SK-N-SH (cell line): ENCODE data around the gene SLC22A23. TPM values are rescaled to one million over a fixed set of nuclear protein-coding genes. Genes with fewer than 3 reads are reported as not detected.

Experiments used
- CTCF ChIA-PET: fragments of 300-600, 350-600 bp; formaldehyde crosslinking; extraction: SDS; loops from one replicate; lab custom pipeline; 2021; lab: Yijun Ruan, JAX
- POLR2A ChIA-PET: fragments of 350-600 bp; sonication (Branson Sonifier 250); formaldehyde crosslinking; extraction: SDS; loops from one replicate; lab custom pipeline; 2020; ENCODE audit warnings: antibody characterized with exemption, inconsistent platforms; lab: Yijun Ruan, JAX
- DNase-seq: peaks from one replicate; pipeline ENCODE4 v3.0.0; 2012
- H2AFZ ChIP-seq: fragments of 200-600 bp; sonication (generic); 2 replicates; pipeline ENCODE4 v1.8.1; 2016; ENCODE audit warnings: antibody characterized with exemption, mild to moderate bottlenecking, low read depth
- H3F3A ChIP-seq: fragments of 200-600 bp; sonication (generic); replicated peaks from 2 replicates; pipeline ENCODE3; 2016; ENCODE audit warnings: antibody characterized with exemption, mild to moderate bottlenecking; ENCODE audit not compliant: insufficient read depth
- H3K27ac ChIP-seq, 2 experiments: fragments of 200-500 bp in 1 of 2; fragments of 200-600 bp in 1 of 2; sonication (Bioruptor generic) in 1 of 2; sonication (generic), shearing (Covaris generic) in 1 of 2; 2 replicates each; pipeline versions ENCODE4 v1.5.1 to v1.6.1; 2014 to 2016; ENCODE audit warnings: low read depth in 2 of 2, inconsistent platforms in 1 of 2, low read length in 1 of 2, mild to moderate bottlenecking in 1 of 2, mixed read lengths in 1 of 2
- H3K27me3 ChIP-seq: fragments of 200-600 bp; sonication (generic), shearing (Covaris generic); 2 replicates; pipeline ENCODE4 v1.6.1; 2016; ENCODE audit warnings: mixed run types; ENCODE audit not compliant: insufficient read depth
- H3K36me3 ChIP-seq, 2 experiments: fragments of 200-500 bp in 1 of 2; fragments of 200-600 bp in 1 of 2; sonication (Bioruptor generic) in 1 of 2; sonication (generic) in 1 of 2; replicated peaks in 1 of 2; 2 replicates each; pipeline versions ENCODE3 to v1.5.1; 2014 to 2016; ENCODE audit warnings: low read length in 1 of 2, mild to moderate bottlenecking in 1 of 2; ENCODE audit not compliant: insufficient read depth in 2 of 2, control insufficient read depth in 1 of 2
- H3K4me1 ChIP-seq, 2 experiments: fragments of 200-500 bp in 1 of 2; fragments of 200-600 bp in 1 of 2; sonication (Bioruptor generic) in 1 of 2; sonication (generic), shearing (Covaris generic) in 1 of 2; 2 replicates each; pipeline versions ENCODE4 v1.5.1 to v1.6.1; 2014 to 2016; ENCODE audit warnings: low read depth in 1 of 2, low read length in 1 of 2, mixed run types in 1 of 2; ENCODE audit not compliant: insufficient read depth in 2 of 2, control insufficient read depth in 1 of 2
- H3K4me2 ChIP-seq: fragments of 200-600 bp; sonication (generic), shearing (Covaris generic); 2 replicates; pipeline ENCODE4 v1.6.1; 2017; ENCODE audit warnings: mixed run types
- H3K4me3 ChIP-seq, 2 experiments: fragments of 200-500 bp in 1 of 2; fragments of 200-600 bp in 1 of 2; sonication (Bioruptor generic) in 1 of 2; sonication (generic), shearing (Covaris generic) in 1 of 2; 2 replicates each; pipeline versions ENCODE4 v1.5.1 to v1.8.1; 2014 to 2016; ENCODE audit warnings: low read depth in 2 of 2, inconsistent platforms in 1 of 2, low read length in 1 of 2, mild to moderate bottlenecking in 1 of 2, mixed read lengths in 1 of 2, moderate library complexity in 1 of 2
- H3K79me2 ChIP-seq: fragments of 200-600 bp; sonication (generic); 2 replicates; pipeline ENCODE4 v1.8.1; 2017; ENCODE audit warnings: mild to moderate bottlenecking; ENCODE audit not compliant: insufficient read depth
- H3K9ac ChIP-seq: fragments of 200-600 bp; sonication (generic); 2 replicates; pipeline ENCODE4 v1.6.1; 2017; ENCODE audit warnings: mixed run types
- H3K9me2 ChIP-seq: fragments of 200-600 bp; sonication (generic); 2 replicates; pipeline ENCODE4 v1.6.1; 2017; ENCODE audit warnings: mixed run types
- H3K9me3 ChIP-seq: fragments of 200-600 bp; sonication (generic); 2 replicates; pipeline ENCODE4 v1.6.1; 2017; ENCODE audit warnings: mixed run types, mild to moderate bottlenecking, moderate library complexity
- H4K20me1 ChIP-seq: fragments of 200-600 bp; sonication (generic); 2 replicates; pipeline ENCODE4 v1.6.1; 2017; ENCODE audit warnings: mild to moderate bottlenecking, mixed run types; ENCODE audit not compliant: insufficient read depth
- CHD2 ChIP-seq: fragments of 150-350 bp; IDR thresholded peaks from 2 replicates; pipeline ENCODE4 v1.6.1; 2018; ENCODE audit warnings: low read length; ENCODE audit not compliant: partially characterized antibody
- ELF1 ChIP-seq: IDR thresholded peaks from 2 replicates; pipeline ENCODE4 v1.4.0; 2012
- EP300 ChIP-seq, 2 experiments: IDR thresholded peaks; 2 replicates each; pipeline versions ENCODE4 v1.4.0 to v1.6.1; 2012; ENCODE audit warnings: borderline replicate concordance in 1 of 2, low read depth in 1 of 2, low read length in 1 of 2
- EZH2phosphoT487 ChIP-seq: fragments of 200-600 bp; sonication (generic); IDR thresholded peaks from 2 replicates; pipeline ENCODE4 v1.6.1; 2017; ENCODE audit warnings: low read depth, mixed run types, mild to moderate bottlenecking, antibody characterized with exemption, moderate library complexity, borderline replicate concordance
- FOSL2 ChIP-seq: IDR thresholded peaks from 2 replicates; pipeline ENCODE4 v1.4.0; 2012; ENCODE audit warnings: low read depth, mild to moderate bottlenecking, moderate library complexity, borderline replicate concordance
- GABPA ChIP-seq: IDR thresholded peaks from 2 replicates; pipeline ENCODE4 v1.4.0; 2012; ENCODE audit warnings: low read depth, mild to moderate bottlenecking
- MEF2A ChIP-seq: IDR thresholded peaks from 2 replicates; pipeline ENCODE4 v1.4.0; 2012; ENCODE audit warnings: low read depth, borderline replicate concordance
- MXI1 ChIP-seq: IDR thresholded peaks from 2 replicates; pipeline ENCODE4 v1.6.1; 2012; ENCODE audit warnings: mild to moderate bottlenecking, low read depth, low read length, improper control_type of control experiment
- NFIC ChIP-seq: IDR thresholded peaks from 2 replicates; pipeline ENCODE4 v1.4.0; 2012; ENCODE audit warnings: borderline replicate concordance
- RCOR1 ChIP-seq: fragments of 150-350 bp; IDR thresholded peaks from 2 replicates; pipeline ENCODE4 v1.6.1; 2017; ENCODE audit warnings: antibody characterized with exemption, low read length
- RFX5 ChIP-seq: IDR thresholded peaks from 2 replicates; pipeline ENCODE4 v1.6.1; 2012; ENCODE audit warnings: mild to moderate bottlenecking, improper control_type of control experiment, low read length
- RXRA ChIP-seq: IDR thresholded peaks from 2 replicates; pipeline ENCODE4 v1.4.0; 2012; ENCODE audit warnings: low read depth, mild to moderate bottlenecking, borderline replicate concordance
- TAF1 ChIP-seq: IDR thresholded peaks from 2 replicates; pipeline ENCODE4 v1.6.1; 2012; ENCODE audit warnings: low read depth, mild to moderate bottlenecking, low read length, moderate library complexity, borderline replicate concordance
- TCF12 ChIP-seq: IDR thresholded peaks from 2 replicates; pipeline ENCODE4 v1.4.0; 2012
- TEAD4 ChIP-seq: IDR thresholded peaks from 2 replicates; pipeline ENCODE4 v1.4.0; 2012; ENCODE audit warnings: mild to moderate bottlenecking, borderline replicate concordance; ENCODE audit not compliant: insufficient read depth
- YY1 ChIP-seq: IDR thresholded peaks from 2 replicates; pipeline ENCODE4 v1.4.0; 2012; ENCODE audit warnings: low read depth, mild to moderate bottlenecking
- WGBS: methylation state at CpG from one replicate; pipeline ENCODE4 v1.1.6; 2017; ENCODE audit warnings: low lambda C conversion rate; 5-methylcytosine and 5-hydroxymethylcytosine counted together
- polyA plus RNA-seq, 3 experiments: library from polyadenylated mRNA; depleted of rRNA; stranded (reverse); fragments of >200 nt; gene quantifications; 2 replicates each; pipeline ENCODE4 v1.2.3, GENCODE V29; 2012
- TF ChIP-seq, protein P1 (sequence below): IDR thresholded peaks from 2 replicates; pipeline ENCODE4 v1.6.1; 2012; ENCODE audit warnings: mild to moderate bottlenecking, low read depth, low read length, moderate library complexity
- TF ChIP-seq, protein P2 (sequence below): fragments of 150-350 bp; IDR thresholded peaks from 2 replicates; pipeline ENCODE4 v1.6.1; 2017; ENCODE audit warnings: antibody characterized with exemption, low read length, low read depth, borderline replicate concordance
- TF ChIP-seq, protein P3 (sequence below): IDR thresholded peaks from 2 replicates; pipeline ENCODE4; 2012
- TF ChIP-seq, protein P4 (sequence below): IDR thresholded peaks from 2 replicates; pipeline ENCODE4 v1.4.0; 2012; ENCODE audit warnings: low read depth, borderline replicate concordance

The SLC22A23 gene
- polyA plus RNA-seq, 1 of the 3 experiments (the other 2 are of a cell fraction): not detected

DNA sequence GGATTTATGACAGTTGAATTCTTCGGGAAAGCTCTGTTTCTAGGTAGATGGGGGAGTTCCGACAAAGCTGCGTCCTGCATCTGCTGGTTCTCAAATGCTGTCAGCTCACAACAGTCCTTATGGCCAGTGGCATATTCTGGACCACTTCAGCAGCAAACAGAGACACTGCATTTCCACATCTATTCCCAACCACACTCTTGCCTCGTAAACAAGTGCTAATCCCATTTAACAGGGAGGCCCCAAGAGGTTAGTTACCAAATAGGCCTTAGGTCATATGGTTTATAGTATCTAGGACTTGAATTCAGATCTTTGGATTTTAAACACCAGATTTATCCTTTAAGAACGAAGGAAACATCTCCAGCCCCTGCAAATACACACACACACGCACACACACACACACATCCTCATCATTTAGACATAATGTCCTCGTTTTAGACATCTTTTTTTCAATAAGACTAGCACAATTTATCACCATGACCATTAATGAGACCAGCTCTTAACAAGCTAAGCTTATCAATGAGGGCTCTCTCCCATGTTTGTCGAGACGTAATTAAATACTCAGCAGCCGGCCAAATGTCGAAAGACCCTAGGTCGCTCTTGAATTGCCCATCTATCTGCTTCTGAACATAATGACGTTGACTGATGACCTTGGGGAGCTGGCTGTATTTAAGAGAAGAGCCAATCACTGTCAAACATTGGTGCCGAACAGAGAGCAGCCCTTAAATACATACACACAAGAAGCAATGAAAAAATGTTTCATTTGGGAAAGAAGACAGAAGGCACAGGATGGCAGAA is 113.6 kb downstream of the SLC22A23 start:
- Histone ChIP-seq H3K27me3 (peaks cover 28% of the 10 kb centered on the region; the same call in 1 of the 2 replicates), H3K9ac (no peak overlapping the region), H3K4me3 (no peak overlapping the region), H3K9me2 (no peaks in the 10 kb centered on the region), H3K4me1 (peaks cover 0 to 6% of the 10 kb centered on the region in 2 experiments; a peak in 2 of 4 replicates), H3K79me2 (no peaks in the 10 kb centered on the region), H3K9me3 (no peaks in the 10 kb centered on the region), H3F3A (no peaks in the 10 kb centered on the region), H2AFZ (no peak overlapping the region), H3K4me2 (no peak overlapping the region), H3K27ac (no peak overlapping the region), H3K36me3 (no peaks in the 10 kb centered on the region), H4K20me1 (no peaks in the 10 kb centered on the region)
- ChIA-PET POLR2A (no interaction called here), CTCF (interaction anchor here (0.6 kb wide), 1 partner anchor 15 kb away, joined by 3 read pairs; no protein-coding TSS in a partner anchor)
- TF ChIP-seq YY1: no peak
- TF ChIP-seq RFX5: no peak
- no peak for TF ChIP-seq MEF2A
- TF ChIP-seq GABPA: no peak
- TF ChIP-seq, protein P1, sequence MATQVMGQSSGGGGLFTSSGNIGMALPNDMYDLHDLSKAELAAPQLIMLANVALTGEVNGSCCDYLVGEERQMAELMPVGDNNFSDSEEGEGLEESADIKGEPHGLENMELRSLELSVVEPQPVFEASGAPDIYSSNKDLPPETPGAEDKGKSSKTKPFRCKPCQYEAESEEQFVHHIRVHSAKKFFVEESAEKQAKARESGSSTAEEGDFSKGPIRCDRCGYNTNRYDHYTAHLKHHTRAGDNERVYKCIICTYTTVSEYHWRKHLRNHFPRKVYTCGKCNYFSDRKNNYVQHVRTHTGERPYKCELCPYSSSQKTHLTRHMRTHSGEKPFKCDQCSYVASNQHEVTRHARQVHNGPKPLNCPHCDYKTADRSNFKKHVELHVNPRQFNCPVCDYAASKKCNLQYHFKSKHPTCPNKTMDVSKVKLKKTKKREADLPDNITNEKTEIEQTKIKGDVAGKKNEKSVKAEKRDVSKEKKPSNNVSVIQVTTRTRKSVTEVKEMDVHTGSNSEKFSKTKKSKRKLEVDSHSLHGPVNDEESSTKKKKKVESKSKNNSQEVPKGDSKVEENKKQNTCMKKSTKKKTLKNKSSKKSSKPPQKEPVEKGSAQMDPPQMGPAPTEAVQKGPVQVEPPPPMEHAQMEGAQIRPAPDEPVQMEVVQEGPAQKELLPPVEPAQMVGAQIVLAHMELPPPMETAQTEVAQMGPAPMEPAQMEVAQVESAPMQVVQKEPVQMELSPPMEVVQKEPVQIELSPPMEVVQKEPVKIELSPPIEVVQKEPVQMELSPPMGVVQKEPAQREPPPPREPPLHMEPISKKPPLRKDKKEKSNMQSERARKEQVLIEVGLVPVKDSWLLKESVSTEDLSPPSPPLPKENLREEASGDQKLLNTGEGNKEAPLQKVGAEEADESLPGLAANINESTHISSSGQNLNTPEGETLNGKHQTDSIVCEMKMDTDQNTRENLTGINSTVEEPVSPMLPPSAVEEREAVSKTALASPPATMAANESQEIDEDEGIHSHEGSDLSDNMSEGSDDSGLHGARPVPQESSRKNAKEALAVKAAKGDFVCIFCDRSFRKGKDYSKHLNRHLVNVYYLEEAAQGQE: no peak
- TF ChIP-seq ELF1: no peak
- TF ChIP-seq, protein P2, sequence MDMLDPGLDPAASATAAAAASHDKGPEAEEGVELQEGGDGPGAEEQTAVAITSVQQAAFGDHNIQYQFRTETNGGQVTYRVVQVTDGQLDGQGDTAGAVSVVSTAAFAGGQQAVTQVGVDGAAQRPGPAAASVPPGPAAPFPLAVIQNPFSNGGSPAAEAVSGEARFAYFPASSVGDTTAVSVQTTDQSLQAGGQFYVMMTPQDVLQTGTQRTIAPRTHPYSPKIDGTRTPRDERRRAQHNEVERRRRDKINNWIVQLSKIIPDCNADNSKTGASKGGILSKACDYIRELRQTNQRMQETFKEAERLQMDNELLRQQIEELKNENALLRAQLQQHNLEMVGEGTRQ: no peak
- no peak for TF ChIP-seq TCF12
- TF ChIP-seq NFIC: no peak
- no peak for TF ChIP-seq TEAD4
- TF ChIP-seq CHD2: no peak
- no peak for TF ChIP-seq EP300 (IDR thresholded peaks at IDR 0.05; ENCODE audit: borderline replicate concordance in 1 of 2, low read depth in 1 of 2, low read length in 1 of 2)
- TF ChIP-seq, protein P3, sequence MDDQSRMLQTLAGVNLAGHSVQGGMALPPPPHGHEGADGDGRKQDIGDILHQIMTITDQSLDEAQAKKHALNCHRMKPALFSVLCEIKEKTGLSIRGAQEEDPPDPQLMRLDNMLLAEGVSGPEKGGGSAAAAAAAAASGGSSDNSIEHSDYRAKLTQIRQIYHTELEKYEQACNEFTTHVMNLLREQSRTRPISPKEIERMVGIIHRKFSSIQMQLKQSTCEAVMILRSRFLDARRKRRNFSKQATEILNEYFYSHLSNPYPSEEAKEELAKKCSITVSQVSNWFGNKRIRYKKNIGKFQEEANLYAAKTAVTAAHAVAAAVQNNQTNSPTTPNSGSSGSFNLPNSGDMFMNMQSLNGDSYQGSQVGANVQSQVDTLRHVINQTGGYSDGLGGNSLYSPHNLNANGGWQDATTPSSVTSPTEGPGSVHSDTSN: no peak
- TF ChIP-seq, protein P4, sequence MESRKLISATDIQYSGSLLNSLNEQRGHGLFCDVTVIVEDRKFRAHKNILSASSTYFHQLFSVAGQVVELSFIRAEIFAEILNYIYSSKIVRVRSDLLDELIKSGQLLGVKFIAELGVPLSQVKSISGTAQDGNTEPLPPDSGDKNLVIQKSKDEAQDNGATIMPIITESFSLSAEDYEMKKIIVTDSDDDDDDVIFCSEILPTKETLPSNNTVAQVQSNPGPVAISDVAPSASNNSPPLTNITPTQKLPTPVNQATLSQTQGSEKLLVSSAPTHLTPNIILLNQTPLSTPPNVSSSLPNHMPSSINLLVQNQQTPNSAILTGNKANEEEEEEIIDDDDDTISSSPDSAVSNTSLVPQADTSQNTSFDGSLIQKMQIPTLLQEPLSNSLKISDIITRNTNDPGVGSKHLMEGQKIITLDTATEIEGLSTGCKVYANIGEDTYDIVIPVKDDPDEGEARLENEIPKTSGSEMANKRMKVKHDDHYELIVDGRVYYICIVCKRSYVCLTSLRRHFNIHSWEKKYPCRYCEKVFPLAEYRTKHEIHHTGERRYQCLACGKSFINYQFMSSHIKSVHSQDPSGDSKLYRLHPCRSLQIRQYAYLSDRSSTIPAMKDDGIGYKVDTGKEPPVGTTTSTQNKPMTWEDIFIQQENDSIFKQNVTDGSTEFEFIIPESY: no peak
- TF ChIP-seq FOSL2: no peak
- TF ChIP-seq TAF1: no peak
- no peak for TF ChIP-seq MXI1
- no peak for TF ChIP-seq EZH2phosphoT487
- TF ChIP-seq RXRA: no peak
- TF ChIP-seq RCOR1: no peak
- 57% methylated on average over 14 of the region's 14 CpGs for WGBS
- DNase-seq: no peak
